Iris pigment epithelial cell (primary cell): ENCODE measurements around the gene ABHD12B.

ENCODE experiments used
- DNase-seq: peaks from one replicate; pipeline ENCODE4 v3.0.0-alpha.2; 2011; ENCODE audit warnings: low read depth

The ABHD12B gene, protein sequence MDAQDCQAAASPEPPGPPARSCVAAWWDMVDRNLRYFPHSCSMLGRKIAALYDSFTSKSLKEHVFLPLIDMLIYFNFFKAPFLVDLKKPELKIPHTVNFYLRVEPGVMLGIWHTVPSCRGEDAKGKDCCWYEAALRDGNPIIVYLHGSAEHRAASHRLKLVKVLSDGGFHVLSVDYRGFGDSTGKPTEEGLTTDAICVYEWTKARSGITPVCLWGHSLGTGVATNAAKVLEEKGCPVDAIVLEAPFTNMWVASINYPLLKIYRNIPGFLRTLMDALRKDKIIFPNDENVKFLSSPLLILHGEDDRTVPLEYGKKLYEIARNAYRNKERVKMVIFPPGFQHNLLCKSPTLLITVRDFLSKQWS

DNA sequence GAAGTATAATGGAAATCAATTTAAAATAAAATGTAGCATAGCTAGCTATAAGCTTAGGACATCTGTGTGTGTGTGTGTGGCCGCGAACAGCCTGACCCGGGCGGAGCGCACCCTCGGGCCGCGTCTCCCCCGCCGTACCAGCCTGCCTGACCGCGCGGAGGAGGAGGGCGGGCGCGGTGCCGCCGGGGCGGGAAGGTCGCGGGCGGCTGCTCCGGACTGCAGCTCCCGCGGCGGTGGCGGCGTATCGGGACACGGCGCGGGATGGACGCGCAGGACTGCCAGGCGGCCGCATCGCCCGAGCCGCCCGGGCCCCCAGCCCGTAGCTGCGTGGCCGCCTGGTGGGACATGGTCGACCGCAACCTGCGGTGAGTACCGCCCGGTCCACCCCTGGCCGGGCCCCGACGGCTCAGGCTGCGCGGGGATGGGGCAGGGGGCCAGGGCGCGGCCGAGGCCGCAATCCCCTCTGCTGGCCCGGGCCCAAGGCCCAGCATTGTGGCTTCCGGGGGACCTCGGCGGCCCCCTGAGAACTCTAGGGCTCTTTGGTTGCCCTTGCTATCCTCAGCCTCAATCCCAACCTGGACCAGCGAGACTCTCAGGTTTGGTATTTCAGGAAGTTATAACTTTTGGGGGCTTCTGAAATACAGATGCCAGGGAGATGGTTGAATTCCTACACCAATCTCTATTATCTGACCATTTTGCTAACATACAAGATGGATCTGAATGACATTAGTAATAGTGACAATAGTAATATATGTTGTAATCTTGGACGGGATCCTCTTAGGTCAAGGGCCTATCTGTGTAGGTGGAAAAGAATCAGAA, at the start of gene ABHD12B:
TSS of gene ABHD12B (plus strand) at position 140 of the 819 bp plus-strand sequence. CDS start at position 262, 122 bp downstream.
- peak; percentile 12 for DNase-seq

DNA sequence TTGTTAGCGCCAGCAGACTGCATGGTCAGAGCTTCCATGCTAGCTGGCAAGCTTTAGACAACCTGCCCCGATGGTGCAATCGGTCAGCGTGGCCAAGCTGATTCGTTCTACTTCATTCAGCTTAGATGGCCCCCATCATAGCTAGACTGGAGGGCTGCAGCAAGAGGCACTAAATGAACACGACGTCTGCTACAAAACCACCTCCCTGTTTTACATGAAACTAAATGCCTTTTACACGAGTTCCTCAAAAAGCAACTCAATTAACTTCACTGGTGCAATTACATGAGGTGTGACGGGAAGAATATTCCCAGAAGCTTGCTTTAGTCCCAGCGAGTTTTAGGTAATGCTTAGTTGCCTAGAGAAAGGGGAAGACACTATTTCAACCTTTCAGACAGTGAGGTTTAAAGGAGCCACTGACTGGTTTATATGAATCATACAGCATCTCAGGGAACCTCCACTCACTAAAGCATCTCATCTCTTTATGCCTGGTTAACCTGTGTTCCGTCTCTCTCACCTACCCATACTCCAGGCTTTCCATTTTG, 49.3 kb upstream of the ABHD12B start:
- DNase-seq = no peak

DNA sequence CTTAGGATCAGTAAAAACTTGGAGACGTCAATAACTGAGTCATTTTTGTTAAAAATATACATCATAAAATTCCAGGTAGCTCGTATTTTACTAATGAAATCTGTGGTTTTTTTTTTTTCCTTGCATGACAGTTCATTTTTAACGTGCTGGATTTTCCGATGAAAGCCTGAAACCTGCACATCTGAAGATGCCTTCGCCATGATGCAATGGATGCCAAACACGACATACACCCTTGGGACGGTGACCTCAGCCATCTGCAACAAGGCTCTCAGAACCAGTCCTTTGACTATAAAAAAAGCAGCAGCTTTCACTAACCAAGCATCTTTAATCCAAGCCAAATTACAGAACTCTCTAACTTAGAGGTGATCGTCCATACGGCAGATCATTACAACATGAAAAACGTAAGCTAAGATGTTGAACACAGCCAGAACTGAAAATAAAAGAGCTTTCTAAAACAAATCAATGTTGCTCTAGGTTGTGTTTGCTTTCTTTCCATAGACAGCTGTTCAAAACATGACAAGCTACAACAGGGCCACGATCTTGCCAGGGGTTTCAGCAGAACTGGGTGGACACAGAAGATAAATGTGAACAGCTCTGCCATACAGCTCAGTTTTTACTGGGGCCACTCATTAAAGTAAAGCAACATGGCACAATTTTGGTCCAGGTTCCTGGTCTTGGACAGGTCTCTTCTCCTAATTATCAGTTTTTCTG, 48.6 kb upstream of the ABHD12B start:
- DNase-seq = no peak

DNA sequence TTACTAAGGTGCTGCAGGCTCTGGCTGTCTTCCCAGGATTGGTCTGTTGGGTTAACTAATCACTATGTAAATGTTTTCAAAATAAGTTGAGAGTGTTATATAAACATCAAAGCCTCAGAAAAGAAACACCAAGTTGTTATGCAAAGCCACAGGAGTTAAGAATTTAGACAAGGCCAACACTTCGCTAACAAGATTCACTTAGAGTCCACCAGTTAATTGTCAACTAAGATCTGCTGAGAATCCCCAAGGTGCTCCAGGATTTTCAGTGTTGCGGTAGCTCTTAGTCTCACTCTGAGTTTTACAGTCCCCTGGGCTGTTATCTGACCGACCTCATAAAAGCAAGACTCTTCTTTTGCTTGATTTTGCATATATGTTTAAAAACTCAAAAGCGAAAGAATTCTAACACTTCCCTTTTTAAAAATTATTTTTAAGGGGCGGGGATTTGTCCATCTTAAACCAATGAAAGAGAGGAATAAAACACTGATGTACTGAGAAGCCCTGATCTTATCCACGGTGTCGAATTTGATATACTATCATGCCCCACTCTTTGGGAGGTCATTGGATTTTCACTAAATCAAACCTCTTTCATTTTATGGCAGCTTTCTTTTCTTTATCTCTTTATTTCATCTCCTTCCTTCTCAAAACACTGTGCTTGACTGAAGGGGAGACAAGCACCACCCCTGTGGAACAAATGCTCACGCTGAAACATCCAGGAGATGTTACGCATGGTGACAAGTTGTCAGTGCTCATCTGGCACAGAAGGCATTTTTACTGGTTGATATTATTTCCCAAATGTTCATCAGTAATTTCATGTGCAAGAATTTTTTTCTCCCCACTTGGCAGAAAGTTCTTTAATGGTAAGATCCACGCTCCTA, 47.9 kb upstream of the ABHD12B start:
- DNase-seq = peak; percentile 31

DNA sequence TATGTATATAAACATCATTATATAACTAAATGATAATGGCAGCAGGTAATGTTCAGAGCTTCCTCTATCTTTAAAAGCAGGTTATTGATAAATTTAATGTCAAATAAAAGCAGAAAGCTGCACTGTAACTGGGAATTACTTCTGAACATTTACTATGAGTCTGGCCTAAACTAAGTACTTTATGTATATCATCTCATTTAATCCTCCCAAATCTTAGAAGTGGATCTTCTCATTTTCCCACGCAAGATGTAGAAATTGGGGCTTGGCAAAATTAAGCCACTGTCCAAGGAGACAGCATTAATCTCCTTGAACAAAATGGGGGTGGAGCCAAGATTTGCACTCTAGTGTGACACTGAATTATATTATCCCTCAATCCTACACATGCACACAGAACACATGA, 46.5 kb upstream of the ABHD12B start:
- no peak for DNase-seq

DNA sequence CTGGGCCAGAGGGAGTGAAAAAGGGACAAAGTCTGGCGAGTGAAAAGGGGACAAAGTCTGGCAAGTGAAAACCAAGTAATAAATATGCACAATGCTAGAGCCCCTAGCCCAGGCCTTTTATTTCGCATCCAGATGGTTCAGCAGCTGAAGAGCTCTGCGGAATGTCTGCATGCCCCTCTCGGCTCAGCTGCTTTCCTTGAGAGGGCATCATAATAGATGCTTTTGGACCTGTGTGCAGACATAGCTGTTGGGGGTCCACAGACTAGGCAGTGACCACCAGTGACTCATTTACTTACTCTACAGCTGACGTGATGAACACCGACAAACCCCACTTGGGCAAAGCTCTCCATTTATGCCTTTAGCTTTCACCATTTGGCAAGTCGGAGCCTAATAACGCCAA, 45.2 kb upstream of the ABHD12B start:
- DNase-seq = no peak

DNA sequence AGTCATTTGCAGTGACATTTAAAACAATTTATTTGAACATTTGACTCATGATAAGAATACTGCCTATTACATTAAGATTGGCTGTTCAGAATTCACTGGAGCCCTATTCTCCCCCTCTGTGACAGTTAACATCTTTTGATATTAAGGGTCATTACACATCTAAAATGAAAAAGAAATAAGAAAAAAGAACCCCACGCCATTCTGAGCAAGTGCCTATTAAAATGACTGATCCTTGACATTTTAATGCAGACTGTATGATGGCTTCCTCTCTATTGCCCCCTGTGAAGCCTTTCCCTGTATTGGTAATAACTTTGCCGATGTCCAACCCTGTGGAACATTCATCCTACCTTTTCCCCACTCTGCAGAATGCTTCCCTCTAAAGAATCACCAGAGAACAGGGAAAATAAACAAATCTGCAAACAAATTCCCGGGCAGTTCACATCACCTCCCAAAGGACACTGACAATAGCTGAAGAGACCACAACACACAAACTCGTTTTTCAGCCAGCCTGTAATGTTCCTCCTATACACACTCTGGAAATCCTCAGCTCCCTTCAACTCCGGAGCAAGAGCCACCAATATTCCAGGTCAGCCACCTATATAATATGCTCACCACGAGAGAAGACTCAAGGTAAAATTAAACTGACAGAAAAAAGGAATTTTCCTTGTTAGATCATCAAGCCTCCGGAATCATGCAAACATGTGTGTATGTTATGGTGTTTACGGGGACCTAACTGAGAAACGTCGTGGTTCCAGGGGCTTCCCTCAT, 42.9 kb upstream of the ABHD12B start:
- DNase-seq = no peak

DNA sequence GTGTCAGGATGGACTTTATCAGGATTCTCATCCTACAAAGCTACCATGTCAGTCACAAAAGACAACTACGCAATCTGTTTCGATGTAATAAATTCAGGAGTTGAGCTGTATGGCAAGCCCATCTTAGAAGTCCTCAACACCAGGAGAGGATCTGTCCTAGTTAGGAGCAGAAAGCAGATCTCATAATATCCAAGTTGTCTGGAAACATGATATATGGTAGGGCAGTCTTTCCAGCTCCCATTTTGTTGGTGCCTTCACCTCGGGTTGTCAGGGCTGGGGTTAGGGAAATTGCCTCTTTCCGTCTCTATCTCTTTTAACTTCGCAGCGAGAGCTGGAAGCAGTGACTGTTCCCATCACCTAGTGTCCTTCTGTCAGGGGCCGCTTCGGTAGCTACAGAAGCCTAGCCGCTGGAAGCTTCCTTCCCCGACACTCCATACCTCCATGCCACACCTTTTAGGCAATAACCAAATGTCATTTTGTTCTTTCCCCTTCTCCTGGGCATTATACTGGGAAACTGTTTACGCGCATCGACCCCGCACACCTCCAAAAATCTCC, 42.3 kb upstream of the ABHD12B start:
- no peak for DNase-seq

DNA sequence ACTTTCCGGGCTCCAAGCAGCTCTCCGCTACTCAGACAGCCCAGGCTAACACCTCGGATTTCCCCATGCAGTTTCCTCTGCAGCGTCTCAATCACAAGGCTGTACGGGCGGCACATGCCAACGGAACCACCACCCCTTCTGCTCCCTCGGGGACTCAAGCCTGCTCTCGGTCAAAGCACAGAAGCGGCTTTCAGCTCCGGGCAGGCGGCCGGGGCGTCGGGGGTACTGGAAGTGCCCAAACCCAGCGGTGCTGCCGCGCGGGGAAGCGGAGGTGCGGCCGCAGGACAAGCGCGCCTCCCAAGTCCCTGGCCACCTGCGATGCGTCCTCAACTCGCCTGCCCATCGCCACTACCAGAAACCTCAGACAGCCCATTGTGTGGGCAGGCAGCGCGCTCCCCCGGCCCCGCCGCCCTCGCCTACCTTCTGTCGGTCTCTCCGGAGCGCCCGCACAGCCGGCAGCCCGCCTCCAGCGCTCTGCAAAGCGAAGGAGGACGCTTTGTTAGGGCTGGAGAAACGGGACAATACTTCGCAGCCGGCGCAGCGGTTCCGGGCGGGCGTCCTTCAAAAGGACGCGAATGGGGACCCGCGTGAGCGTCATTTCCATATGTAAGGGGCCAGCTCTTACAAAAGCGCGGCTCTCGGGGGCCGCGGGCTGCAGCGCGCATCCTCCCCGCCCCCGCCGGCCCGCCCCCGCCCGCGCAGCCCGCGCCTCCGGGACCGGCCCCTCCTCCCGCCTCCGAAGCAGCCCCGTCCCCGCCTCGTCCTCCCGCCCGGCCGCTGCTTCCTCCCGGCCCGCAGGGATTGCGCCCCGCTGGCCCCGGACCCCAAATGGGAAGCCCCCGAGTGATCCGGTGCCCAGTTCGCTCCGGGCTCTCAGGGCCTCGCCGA, 41.6 kb upstream of the ABHD12B start:
- peak; percentile 60 for DNase-seq

DNA sequence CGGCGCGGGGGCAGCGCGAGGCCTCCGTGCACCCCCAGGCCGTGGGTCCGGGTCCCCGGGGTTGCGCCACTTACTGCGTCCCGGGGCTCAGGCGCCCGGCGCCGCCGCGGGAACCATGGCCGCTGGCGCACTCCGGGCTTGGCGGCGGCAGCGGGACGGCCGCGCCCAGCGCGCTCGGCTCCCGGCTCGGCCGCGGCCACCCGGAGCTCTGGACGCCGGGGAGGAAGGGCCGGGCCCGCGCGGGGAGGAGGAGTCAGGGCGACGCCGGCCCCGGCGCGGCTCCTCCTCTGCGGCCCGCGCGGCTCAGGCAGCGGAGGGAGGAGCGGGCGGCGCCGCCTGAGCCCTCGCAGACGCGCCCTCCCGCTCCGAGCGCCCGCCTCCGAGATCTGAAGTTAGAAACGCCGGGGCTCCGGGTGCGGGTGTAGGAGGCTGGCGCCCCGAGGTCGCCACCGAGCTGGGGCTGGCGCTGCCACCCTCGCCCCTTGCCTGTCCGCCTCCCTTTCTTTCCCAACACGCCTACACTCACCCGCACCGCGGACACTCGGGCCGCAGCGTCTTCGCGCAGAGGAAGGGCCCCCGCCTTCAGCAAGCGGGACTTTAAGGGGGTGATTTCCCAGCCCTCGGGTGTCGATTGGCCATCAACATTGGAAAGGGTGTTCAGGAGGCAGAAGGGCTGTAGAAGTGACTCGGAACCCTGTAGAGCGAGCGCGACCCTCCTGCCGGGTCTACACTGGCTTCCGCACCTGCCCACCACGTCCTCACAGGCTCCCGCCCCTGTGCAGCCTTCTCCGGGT, 40.7 kb upstream of the ABHD12B start, which contains the start of gene NIN:
TSS of gene NIN (minus strand) at position 231 of the 794 bp plus-strand sequence. CDS start 9,106 bp downstream, outside the sequence.
- peak; percentile 86 for DNase-seq

DNA sequence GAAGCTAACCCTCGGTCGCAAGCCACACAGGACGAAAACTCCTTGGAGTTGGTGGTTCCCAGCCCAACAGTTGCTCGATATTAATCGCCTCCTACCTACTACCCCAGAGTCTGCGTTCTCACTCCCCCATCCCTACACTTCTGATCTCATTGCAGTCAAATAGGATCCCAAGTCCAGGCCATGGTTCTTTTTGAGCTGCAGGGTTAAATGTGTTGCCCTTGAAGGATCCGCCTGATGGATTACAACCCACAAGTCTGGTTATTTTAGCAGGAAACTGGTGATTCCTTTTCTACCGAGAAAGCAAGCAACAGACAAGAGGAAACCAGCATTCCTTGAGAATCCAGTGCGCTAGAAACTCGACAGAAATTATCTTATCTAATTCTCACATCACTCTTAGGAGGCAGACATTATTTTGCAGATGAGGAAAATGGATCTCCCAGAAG, 40.1 kb upstream of the ABHD12B start:
- DNase-seq = peak; percentile 22

DNA sequence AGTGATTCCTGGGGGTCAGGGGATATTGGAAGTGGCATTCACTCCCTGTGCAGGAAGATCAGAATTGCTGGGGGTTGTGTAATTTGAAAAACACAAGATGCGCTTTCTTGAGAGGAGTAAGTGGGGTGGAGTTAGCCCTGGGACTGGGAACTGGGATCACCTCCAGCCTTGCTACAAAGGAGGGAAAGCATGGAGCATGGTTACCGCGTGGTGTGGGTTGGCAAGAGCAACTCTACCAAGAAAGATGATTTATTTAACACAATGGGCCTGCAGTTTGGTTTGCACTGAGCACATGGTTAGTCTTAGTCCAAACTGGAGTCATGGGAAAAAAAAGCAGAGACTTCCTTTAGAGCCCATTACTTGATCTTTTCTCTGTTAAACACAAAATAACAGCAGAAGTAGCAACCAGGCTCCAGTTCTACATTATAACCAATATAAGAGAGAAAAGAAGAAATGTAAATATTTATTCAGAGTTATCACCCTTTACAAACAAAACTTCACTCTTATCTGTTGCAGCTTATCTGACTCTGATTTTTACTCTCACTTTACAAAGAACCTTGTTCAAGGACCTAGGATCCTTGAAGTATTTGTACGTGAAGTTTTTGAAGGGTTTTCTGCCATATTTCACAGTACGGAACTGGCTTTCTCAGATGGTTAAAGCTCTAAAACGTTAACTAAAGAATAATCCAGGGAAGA, 38.8 kb upstream of the ABHD12B start:
- DNase-seq = no peak

DNA sequence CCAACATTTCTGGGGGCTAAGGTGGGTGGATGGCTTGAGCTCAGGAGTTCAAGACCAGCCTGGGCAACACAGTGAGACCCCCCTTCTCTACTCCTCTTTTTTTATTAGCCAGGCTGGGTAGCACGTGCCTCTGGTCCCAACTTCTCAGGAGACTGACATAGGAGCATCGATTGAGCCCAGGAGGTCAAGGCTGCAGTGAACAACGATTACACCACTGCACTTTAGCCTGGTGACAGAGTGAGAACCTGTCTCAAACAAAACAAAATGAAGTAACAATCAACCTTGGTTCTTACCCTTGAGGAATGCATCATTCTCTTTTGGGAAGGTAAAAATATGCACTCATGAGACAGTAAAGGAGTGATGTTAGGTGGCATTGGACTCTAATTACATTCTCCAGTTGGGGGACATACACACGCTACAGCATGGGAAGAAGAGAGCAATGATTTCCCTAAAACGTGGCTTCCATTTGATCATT, 37.0 kb upstream of the ABHD12B start:
- DNase-seq = no peak

DNA sequence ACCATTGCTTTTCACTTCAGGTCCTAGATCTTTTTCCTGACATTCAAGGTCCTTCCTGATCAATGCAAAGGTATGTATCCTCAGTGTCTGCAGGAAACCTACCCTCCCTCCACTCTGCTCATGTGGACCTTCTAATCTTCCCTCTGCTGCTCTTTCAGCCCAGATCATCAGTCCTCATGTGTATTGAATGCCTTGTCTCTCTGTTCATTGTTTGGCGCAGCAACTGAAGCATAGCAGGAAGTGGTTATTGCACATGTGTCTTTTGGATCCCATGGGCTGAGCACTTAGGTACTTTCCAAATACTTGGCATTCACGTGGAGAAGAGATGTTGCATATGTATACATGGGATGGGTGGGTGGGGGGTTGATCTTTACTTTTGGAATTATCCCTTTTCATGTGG, 36.6 kb upstream of the ABHD12B start:
- peak; percentile 48 for DNase-seq

DNA sequence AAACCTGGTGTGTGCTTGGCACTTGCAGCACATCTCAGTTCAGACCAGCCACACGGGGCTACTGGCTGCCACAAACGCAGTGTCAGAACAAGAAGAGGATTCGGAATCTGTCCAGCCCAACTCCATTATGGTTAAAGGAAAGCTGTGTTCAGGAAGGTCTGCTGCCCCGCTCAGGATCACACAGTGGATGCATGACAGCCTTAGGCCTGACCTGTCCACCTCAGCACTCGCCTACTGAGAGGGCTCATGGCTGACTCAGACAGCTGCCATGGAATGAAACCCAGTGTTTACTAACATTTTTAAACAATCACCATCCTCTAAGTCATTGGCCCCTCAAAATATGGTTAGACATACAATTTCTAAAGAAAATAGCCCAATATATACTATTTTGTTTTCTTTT, 35.3 kb upstream of the ABHD12B start:
- DNase-seq = peak; percentile 23

DNA sequence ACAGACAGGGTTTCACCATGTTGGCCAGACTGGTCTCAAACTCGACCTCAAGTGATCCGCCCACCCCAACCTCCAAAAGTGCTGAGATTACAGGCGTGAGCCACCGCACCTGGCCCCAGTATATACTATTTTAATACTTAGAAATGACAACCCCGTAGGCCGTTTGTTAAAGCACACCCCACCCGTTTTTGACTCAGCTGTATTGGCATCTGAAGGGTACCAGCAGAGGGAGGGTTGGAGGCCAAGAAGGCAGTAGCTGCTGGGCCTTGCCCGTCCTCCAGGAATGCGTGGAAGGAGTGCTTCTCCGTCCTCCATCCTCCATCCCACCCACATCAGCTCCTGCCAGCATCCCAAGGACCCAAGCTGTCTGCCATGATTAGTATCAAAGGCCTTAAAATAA, 34.6 kb upstream of the ABHD12B start:
- no peak for DNase-seq

DNA sequence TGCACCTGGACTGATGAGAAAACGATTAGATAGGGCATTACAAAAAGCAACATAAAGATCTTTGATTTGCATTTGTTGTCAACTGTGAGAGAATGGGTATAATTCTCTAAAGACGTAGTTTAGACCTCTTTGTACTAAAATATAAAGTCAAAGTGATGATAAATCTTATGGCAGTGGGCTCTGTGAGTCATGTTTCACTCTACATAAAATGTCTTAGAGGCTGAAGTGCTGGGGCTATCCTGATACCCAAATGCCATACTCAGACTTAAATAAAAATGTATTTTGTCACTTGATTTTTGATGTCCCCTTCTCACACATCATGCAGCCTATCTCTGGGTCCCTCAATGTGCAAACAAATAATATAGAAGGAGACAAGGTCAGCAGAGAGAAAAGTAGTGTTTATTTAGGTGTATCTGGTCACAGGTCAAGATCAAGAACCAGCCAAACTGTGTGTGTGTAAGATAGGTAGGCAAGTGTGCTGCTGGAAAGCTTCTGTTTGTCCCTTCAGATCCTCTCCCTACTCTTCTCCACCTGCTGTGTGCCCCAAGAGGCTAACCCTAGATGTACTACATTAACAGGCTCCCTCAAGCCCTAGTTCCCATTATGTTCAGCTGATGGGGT, 33.9 kb upstream of the ABHD12B start:
- DNase-seq = no peak
